A673 (cell line): ENCODE results near the gene TOR4A. TPM values are rescaled to one million over a fixed set of nuclear protein-coding genes. Genes with fewer than 3 reads are reported as not detected.
A peak's percentile ranks its signal among the peaks of the same experiment; 100 is the strongest.

ENCODE experiments used
- BruUV-seq: library from RNA; stranded (reverse); fragments of 400-500 nt; replicated peaks from 2 replicates; lab custom pipeline; 2021; lab: Mats Ljungman, UMichigan
- CTCF ChIA-PET: fragments of 300-600 bp; sonication (Branson Sonifier 250); formaldehyde crosslinking; loops from one replicate; lab custom pipeline; 2022; ENCODE audit warnings: antibody characterized with exemption; lab: Charles Lee
- POLR2A ChIA-PET: fragments of 300-600 bp; sonication (Branson Sonifier 250); formaldehyde crosslinking; loops from one replicate; lab custom pipeline; 2022; ENCODE audit warnings: antibody characterized with exemption; ENCODE audit not compliant: low non-redundant PET; lab: Charles Lee
- DNase-seq: peaks from one replicate; pipeline ENCODE4 v3.0.0-alpha.2; 2015; ENCODE audit warnings: low spot score
- H3K27ac ChIP-seq: fragments of 200-600 bp; sonication (generic); 2 replicates; pipeline ENCODE4 v1.5.1; 2016; ENCODE audit warnings: mixed run types, low read depth, mild to moderate bottlenecking, mixed read lengths, antibody characterized with exemption, low read length; ENCODE audit not compliant: poor library complexity, severe bottlenecking
- H3K27me3 ChIP-seq: fragments of 200-600 bp; sonication (generic); replicated peaks from 2 replicates; pipeline ENCODE4 v1.6.1; 2017; ENCODE audit warnings: mixed run types, low read depth, mild to moderate bottlenecking, mixed read lengths, antibody characterized with exemption, low read length; ENCODE audit not compliant: insufficient read depth, poor library complexity
- H3K36me3 ChIP-seq: fragments of 200-600 bp; sonication (generic); 2 replicates; pipeline ENCODE4 v1.6.1; 2016; ENCODE audit warnings: mixed run types, mild to moderate bottlenecking, mixed read lengths, antibody characterized with exemption, low read length; ENCODE audit not compliant: insufficient read depth, poor library complexity, severe bottlenecking
- H3K4me1 ChIP-seq: fragments of 200-600 bp; sonication (generic); 2 replicates; pipeline ENCODE4 v1.6.1; 2017; ENCODE audit warnings: mixed run types, mild to moderate bottlenecking, mixed read lengths, antibody characterized with exemption, low read length; ENCODE audit not compliant: insufficient read depth, poor library complexity, severe bottlenecking
- H3K4me3 ChIP-seq: fragments of 200-600 bp; sonication (generic); 2 replicates; pipeline ENCODE4 v1.5.1; 2016; ENCODE audit warnings: low read depth, mixed run types, mild to moderate bottlenecking, mixed read lengths, low read length; ENCODE audit not compliant: poor library complexity, severe bottlenecking
- H3K9me3 ChIP-seq: fragments of 200-600 bp; sonication (generic); 2 replicates; pipeline ENCODE4 v1.6.1; 2016; ENCODE audit warnings: mixed run types, low read depth, mild to moderate bottlenecking, mixed read lengths, antibody characterized with exemption, low read length; ENCODE audit not compliant: poor library complexity, severe bottlenecking
- CTCF ChIP-seq: fragments of 300-800, 200-600 bp; sonication (generic); conservative IDR thresholded peaks from 2 replicates; pipeline ENCODE4 v1.5.1; 2017; ENCODE audit warnings: low read depth, mild to moderate bottlenecking, antibody characterized with exemption, low read length, moderate library complexity, mixed read lengths
- EZH2 ChIP-seq: fragments of 200-600 bp; sonication (generic); IDR thresholded peaks from 2 replicates; pipeline ENCODE4 v1.6.1; 2017; ENCODE audit warnings: borderline replicate concordance, low read depth, mild to moderate bottlenecking, mixed read lengths, antibody characterized with exemption, low read length; ENCODE audit not compliant: poor library complexity, severe bottlenecking
- intact Hi-C: fragments of 100-400 bp; cut with micrococcal nuclease; formaldehyde crosslinking; loops from one replicate; pipeline ENCODE4 v1.10.0; 2022; ENCODE audit not compliant: unreplicated experiment
- total RNA-seq: library from RNA; stranded (reverse); gene quantifications from 2 replicates; pipeline ENCODE4 v1.2.3, GENCODE V29; 2021

Gene TOR4A
- total RNA-seq, 1 experiment from 2014 or later, result 0.82 TPM

GRCh38 chr9:137305060-137305797, 27.7 kb downstream of the TOR4A start:
- BruUV-seq, result no TSS peak
- Histone ChIP-seq H3K36me3 (no peaks in the 10 kb centered on the region), H3K27me3 (no peaks in the 10 kb centered on the region), H3K4me1 (peaks cover 44% of the 10 kb centered on the region), H3K4me3 (no peak overlapping the region), H3K9me3 (no peaks in the 10 kb centered on the region), H3K27ac (peak overlapping the region; percentile 53)
- TF ChIP-seq CTCF, result no peak
- no peak for TF ChIP-seq EZH2
- ChIA-PET POLR2A (no interaction called here), CTCF (interaction anchor here (0.6 kb wide), 1 partner anchor 18 kb away, joined by 3 read pairs; no protein-coding TSS in a partner anchor)
- DNase-seq, result no peak
- intact Hi-C loops, result no loop called here

- CTCF ChIA-PET, result no interaction called here
- POLR2A ChIA-PET, result no interaction called here
- Histone ChIP-seq H3K4me1 (peaks cover 41% of the 10 kb centered on the region), H3K27ac (peak overlapping the region; percentile 53), H3K4me3 (no peak overlapping the region), H3K9me3 (no peaks in the 10 kb centered on the region), H3K27me3 (no peaks in the 10 kb centered on the region), H3K36me3 (no peaks in the 10 kb centered on the region)
- TF ChIP-seq CTCF, result no peak
- no peak for TF ChIP-seq EZH2
- no TSS peak for BruUV-seq
- DNase-seq, result no peak
- intact Hi-C loops, result no loop called here
These were observed 28.2 kb downstream of the TOR4A start for GRCh38 chr9:137305798-137306065.

GRCh38 chr9:137306066-137306849, 28.7 kb downstream of the TOR4A start:
- intact Hi-C loops, result no loop called here
- Histone ChIP-seq H3K4me3 (no peak overlapping the region), H3K4me1 (peaks cover 41% of the 10 kb centered on the region), H3K27ac (peak overlapping the region; percentile 53), H3K36me3 (no peaks in the 10 kb centered on the region), H3K27me3 (no peaks in the 10 kb centered on the region), H3K9me3 (no peaks in the 10 kb centered on the region)
- no TSS peak for BruUV-seq
- ChIA-PET POLR2A (no interaction called here), CTCF (no interaction called here)
- TF ChIP-seq EZH2, result no peak
- TF ChIP-seq CTCF, result no peak
- DNase-seq, result no peak
